SK-MEL-5 (cell line): ENCODE data around the gene PNRC1. TPM values are rescaled to one million over a fixed set of nuclear protein-coding genes. Genes with fewer than 3 reads are reported as not detected.
A peak's percentile ranks its signal among the peaks of the same experiment; 100 is the strongest.
"Not testable (repeated sequence)": the region's sequence is repeated elsewhere in the genome, so short reads cannot be mapped to it uniquely, and the experiment has no call there.

ENCODE experiments used
- DNase-seq: peaks from one replicate; pipeline ENCODE4 v3.0.0-alpha.2; 2016; ENCODE audit warnings: low read depth, low spot score
- in situ Hi-C: cut with HindIII; loops from 2 replicates; pipeline ENCODE4 v1.10.0; 2016; ENCODE audit warnings: low sequenced_read_pairs, high pct_unique_total_duplicates, low pct_unique_long_range_greater_than_20kb
- total RNA-seq: library from RNA; depleted of rRNA; stranded (reverse); fragments of >200 nt; shearing (Covaris generic); gene quantifications from 2 replicates; pipeline ENCODE4 v1.2.3, GENCODE V29; 2014

The PNRC1 gene
- total RNA-seq, 1 experiment from 2014 or later = 35.4 TPM

DNA sequence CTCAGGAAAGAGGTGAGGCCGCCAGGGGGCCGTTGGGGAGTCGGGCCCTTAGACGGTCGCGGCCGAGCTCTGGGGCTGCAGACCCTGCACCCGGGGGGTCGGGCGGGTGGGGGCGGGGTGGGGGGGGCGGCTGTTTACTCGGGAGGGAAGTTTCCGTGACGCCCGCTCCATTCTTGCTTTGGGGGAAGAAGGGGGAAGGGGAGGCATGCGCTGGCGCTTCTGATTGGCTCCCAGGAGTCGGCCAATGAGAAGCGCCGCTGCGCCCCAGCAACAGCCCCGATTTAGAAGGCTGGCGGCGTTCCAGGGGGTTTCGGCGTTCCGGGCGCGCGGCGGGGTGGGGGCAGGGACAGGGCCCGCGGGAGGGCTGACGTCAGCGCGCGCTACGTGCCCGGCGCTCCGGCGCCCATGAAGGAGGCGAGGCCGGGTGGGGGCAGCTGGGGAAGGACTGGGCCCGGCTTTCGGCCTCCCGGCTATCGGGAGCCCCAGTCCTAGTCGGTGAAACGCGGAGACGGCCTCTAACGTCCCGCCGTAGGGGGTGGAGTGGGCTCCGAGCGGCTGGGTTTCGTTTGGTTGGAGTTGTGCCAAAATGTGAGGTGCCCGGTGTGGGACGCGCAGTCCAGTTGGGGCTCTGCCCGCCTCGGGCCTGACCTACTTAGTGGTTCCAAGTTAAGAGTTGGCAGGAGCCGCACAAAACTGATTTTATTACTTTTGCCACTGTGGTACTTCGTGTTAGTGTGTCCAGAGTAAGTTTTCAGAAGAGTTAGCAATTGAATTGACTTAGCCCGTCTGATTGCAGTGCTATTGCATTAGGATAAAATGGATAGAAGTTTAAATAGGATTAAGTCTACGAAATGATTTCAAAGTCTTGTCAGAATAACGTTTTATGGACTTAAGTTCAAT is 1.1 kb downstream of the PNRC1 start:
- DNase-seq = peak; percentile 95
- in situ Hi-C loops = no loop called here

DNA sequence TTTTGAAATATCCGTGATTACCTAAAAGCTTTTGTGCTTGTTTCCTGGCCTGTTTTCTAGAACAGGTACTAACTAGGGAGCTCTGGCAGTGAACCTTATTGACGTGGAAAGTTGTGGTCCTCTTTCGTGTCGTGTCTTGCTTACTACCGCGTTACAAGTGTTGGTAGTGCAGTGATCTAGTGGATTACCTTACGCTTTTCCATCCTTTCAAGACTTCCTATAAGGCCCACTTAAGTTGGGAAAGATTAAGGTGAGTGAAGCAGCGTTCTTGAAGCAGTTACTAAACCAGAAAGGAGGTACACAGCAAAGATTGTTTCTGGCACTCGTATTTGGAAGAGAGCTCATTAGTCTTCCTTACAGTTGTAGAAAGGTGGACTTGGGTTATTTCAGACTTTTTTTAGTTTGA is 1.9 kb downstream of the PNRC1 start:
- in situ Hi-C loops = no loop called here
- DNase-seq = no peak

DNA sequence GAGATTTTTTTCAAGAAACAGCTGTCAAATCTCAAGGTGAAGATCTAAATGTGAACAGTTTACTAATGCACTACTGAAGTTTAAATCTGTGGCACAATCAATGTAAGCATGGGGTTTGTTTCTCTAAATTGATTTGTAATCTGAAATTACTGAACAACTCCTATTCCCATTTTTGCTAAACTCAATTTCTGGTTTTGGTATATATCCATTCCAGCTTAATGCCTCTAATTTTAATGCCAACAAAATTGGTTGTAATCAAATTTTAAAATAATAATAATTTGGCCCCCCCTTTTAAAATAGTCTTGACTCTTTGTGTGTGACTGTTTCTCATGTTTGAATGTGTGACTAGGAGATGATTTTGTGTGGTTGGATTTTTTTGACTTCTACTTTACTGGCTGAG is 4.0 kb downstream of the PNRC1 start:
- no peak for DNase-seq
- in situ Hi-C loops = no loop called here

DNA sequence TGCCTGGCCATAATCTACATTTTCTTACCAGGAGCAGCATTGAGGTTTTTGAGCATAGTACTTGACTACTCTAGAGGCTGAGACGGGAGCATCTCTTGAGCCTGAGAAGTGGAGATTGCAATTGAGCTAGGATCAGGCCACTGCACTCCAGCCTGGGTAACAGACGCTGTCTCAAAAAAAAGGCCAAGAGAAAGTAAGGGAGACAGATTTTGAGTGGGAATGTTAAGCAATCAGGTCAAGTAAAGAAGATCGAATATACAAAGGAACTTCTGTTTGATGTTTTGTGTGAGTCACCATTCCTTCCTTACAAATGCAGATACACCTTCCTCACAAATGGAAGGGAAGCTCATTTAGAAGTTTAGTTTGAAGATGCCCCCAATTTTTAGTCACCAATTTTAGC is 4.4 kb downstream of the PNRC1 start:
- DNase-seq = peak; percentile 17
- in situ Hi-C loops = no loop called here

DNA sequence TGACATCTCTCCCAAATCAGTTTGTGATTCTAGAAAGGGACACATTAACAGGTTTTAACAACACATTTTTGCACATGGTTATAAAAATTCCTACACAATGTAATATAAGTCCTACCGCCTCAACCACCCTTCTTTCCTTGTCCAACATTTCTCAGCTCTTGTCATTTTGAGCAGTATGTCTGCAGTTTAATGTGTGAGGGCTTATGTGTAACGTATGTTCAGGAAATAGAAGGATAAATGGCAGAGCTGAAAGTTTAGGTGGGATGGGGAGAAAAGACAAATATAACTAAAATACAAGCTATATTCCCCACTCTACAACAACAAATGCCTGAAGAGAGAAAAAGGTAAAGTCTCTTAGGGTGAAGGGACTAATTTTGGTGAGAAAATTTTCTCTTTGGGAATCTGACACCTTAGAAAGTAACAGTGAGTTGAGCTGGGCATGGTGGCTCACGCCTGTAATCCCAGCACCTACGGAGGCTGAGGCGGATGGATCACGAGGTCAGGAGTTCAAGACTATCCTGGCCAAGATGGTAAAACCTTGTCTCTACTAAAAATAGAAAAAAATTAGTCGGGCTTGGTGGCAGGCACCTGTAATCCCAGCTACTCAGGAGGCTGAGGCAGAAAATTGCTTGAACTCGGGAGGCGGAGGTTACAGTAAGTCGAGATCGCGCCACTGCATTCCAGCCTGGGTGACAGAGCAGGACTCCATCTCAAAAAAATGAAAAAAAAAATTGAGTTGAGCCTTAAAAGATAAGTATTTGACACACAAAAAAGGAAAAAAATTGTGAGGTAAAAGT is 5.1 kb downstream of the PNRC1 start:
- in situ Hi-C loops = no loop called here
- DNase-seq = no peak

DNA sequence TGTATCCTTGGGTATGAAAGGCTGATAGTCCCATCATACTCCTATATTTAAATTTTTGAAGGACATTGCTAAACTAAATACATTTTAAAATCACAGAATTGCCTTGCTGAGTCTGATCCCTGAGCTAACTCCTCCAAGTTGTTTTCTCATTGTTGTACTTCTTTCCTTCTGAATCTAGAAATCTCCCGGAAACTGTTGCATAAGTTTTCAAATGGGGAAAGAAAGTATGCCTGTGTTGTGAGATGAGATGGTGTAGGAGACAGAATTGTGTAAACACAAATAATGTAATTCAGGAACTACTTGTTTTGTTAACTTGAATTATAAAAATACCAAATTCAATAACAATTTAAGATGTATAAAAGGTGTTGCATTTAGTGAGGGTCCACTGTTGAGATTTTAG is 7.3 kb downstream of the PNRC1 start:
- in situ Hi-C loops = no loop called here
- no peak for DNase-seq

DNA sequence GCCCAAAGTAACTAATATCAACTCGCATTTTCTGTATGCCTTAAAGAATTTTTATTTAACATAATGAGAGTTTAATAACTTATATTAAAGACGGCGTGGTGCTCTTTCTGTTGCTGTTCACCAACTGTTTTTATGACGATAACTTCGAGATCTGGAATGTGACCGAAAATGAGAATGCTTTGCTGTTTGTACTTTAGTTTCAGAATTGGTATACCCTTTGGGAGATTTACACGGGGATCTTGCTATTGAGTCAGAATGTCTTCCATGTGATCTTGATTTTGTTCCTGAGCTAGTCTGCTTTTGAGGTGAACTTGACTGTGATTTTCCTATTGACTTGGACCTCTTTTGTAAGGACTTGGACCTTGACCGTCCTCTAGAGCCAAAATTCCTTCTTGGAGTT is 17.9 kb downstream of the PNRC1 start:
- DNase-seq = no peak
- in situ Hi-C loops = no loop called here

DNA sequence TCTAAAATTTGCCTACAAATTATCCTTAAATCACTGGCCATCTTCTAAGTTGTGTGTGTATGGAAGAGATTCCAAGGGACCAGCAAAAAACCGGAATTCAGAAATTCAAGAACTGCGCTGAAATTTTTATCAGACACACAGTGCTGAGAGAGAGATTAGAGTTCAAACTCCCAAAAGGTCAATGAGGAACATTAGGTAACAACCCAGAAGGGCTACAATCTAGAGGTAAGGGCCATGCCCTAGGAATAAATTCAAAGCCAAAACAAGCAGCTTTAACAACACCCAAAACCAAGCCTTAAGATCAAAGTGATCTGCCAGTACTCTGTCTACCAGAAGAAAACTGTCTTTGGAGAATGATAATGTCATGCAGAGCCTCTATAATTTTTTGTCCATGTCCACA is 19.6 kb downstream of the PNRC1 start:
- in situ Hi-C loops = no loop called here
- DNase-seq = no peak

DNA sequence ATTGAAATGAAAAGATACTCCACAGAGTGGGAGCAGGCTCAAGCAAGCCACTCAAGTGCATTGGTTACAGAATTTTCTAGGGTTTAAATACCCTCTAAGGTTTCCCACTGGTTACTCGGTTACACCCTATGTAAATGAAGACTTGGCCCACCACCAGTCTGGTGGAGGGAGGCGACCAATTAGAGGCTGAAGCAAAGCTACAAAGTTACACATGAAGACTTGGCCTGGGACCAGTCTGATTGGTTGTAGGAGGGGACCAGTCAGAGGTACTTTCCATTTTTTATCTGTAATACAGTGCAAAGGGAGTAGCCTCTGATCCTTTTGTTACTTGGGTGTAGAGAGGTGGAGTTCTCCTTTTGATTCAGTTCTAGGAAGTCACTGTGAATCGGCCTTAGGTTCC is 29.7 kb downstream of the PNRC1 start:
- DNase-seq = no peak
- in situ Hi-C loops = no loop called here

DNA sequence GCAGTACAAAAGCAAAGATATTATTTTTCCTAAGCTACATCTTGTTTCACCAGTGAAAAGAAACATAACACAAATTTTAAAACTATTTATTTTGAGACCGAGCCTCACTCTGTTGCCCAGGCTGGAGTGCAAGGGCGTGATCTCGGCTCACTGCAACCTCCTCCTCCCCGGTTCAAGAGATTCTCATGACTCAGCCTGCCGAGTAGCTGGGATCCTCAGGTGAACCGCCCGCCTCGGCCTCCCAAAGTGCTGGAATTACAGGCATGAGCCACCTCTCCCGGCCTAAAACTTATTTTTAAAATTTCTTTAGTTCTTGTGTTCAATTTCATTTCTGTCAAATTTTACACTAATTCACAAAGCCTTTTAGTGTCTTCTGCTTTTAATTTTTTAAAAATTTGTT is 31.4 kb downstream of the PNRC1 start:
- in situ Hi-C loops = no loop called here

DNA sequence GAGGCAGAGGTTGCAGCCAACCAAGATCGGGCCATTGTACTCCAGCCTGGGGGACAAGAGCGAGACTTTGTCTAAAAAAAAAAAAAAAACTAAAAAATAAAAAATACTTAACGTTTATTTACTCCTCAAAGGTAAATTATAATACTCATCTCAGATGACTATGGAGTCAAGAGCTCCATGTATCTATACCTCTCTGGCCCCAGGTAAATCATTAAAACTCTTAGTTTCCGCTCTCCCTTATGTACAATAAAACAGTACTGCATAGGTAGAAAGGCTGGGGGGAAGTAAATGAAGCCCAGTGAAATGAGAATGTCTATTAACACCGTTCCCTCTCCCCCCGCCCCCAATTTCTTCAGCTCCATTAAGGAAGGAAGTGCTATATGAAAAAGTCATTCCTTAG is 36.2 kb downstream of the PNRC1 start:
- in situ Hi-C loops = no loop called here
- no peak for DNase-seq

More for the DNA sequence above, 31.4 kb downstream of the PNRC1 start:
- DNase-seq = no peak

DNA sequence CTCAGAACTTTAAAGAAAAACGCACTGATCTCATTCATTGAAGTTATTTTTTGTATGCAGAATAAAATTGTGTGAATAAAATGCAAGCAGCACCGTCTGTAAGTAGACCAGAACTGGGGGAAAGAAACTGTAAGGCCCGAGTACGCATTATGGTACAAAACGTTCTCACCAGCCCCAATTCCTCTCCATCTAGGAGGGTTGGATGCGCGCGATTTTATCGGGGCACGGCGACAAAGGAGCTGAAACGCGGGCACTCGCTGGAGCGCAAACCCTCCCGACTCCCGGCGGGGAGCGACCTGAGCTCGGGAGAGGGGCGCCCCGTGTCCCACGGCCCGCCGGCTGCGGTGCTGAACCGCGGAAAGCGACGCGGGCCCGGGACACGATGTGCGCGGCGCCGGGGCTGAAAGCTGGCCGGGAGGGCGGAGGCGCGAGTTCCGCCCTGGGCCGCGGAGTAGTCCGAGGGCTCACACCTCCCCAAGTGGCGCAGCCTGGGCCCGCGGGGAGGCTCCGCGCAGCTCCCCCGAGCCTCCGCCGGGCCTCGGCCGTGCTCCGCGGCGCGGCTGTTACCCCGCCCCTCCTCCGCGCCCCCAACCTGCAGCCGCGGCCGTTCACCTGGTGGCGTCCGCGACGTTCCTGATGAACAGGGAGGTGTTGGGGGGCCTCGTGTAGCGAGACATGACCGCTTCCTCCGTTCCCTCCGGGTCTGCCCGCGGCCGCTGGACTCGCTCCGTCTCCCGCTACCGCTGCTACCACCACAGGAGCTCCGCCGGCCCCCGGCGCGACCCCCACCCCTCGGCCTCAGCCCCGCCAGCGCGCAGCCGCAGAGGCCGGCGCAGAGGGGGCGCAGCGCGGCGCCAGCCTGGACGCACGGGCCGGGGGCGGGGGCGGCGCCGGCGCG is 36.9 kb downstream of the PNRC1 start, which contains the start of gene SRSF12:
TSS of gene SRSF12 (minus strand) at position 861 of the 898 bp plus-strand sequence. CDS start at position 677, 184 bp downstream.
- in situ Hi-C loops = no loop called here
- DNase-seq = no peak

DNA sequence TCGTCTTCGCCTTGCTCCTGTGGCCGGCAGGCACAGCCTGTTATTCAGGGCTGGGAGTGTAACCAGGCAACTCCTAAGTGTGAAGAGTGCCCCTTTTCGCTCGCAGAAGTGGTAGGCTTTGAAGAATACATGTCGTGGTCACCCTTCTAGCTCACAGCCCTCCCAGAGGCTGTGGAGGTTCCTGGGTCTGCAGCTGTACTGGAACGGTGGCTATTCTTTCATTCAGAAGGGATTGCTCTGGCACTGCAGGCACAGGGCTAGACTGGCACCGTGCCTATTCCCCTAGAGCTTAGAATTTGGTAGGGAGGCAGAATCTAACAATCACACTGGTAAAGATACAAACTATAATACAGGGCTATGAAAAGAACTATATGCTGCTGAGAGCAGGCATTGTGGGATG is 38.4 kb downstream of the PNRC1 start:
- in situ Hi-C loops = no loop called here
- no peak for DNase-seq

DNA sequence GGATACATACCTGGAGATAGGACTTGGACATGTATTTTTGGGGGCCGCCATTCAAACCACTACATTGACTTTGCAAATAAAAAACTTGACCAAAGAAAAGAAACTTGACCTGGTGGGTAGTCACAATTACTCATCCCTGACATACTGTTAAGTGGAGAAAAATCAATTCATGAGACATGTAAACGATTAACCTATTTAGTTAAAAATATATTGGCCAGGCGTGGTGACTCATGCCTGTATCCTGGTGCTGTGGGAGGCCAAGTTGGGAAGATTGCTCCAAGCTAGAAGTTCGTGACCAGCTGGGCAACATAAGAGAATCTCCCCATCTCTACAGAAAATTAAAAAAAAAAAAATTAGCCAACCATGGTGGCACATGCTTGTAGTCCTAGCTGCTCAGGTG is 39.8 kb downstream of the PNRC1 start:
- no peak for DNase-seq
- in situ Hi-C loops = no loop called here

DNA sequence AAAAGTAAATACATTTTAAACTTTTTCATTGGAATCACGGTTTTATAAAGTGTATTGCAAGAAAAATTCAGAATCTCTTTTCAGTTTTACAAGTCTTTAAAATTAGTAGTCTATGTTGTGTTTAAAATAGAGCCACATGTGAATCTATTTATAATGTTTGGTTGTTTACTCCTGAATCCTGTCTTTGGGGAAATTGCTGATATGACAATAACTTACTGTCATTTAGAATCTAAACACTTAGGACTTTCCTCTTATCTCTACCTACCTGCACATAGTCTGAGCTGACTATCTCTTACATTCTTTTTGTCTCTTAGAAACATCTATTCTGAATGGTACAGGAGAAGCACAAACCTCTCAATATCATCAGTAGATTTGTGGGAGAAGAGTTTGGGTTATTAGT is 41.4 kb downstream of the PNRC1 start:
- in situ Hi-C loops = no loop called here

DNA sequence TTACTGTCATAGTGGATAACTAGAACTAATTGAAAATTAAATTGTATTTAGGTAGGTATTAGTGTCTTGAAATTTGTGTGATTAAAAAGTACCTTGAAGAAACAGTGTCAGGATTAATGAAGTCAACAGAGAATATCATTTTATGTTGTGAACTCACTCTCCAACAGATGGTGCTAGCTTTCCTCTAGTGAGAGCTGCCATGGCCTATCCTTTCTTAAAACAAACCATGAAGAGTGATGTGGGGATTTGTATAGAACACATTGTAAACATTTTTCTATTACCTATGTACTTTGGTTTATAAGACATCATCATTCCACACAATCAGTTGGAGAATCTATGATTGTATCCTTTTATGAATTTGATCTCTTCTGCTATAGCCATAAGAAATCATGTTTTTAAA is 42.1 kb downstream of the PNRC1 start:
- peak; percentile 61 for DNase-seq
- in situ Hi-C loops = no loop called here

More for the DNA sequence above, 41.4 kb downstream of the PNRC1 start:
- DNase-seq = no peak

DNA sequence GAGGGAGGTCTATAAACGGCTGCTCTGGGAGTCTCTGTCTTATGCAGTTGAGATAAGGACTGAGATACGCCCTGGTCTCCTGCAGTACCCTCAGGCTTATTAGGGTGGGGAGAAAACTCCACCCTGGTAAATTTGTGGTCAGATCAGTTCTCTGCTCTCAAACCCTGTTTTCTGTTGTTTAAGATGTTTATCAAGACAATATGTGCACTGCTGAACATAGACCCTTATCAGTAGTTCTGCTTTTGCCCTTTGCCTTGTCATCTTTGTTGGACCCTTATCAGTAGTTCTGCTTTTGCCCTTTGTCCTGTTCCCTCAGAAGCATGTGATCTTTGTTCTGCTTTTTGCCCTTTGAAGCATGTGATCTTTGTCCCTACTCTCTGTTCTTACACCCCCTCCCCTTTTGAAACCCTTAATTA is 47.7 kb downstream of the PNRC1 start:
- DNase-seq, in situ Hi-C loops: not testable (repeated sequence)

DNA sequence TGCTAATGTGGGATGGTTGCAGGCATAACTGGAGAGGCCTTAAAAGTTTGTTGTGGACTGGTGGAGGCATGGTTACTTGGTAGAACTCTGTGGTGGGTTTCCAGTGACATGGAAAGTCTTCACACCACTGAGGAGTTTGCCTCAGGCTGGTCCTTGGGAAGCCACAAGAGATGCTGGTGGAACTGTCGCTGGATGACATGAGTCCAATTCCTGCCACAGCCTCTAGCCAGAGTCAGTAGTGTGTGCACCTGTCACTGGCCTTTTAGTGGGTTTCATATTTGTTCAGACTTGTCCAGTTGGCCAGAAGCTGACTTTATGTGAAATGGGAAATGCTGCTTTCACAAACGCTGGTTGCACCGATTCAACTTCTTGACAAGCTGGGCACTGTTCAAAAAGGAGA is 51.0 kb downstream of the PNRC1 start:
- in situ Hi-C loops = no loop called here
- DNase-seq = no peak
